A549 (cell line): ENCODE results near the gene KCNK15. TPM values are rescaled to one million over a fixed set of nuclear protein-coding genes. Genes with fewer than 3 reads are reported as not detected.

ENCODE experiments used
- ATAC-seq, 2 experiments: fragments of 200-7000 bp in 1 of 2; fragments of >200 bp in 1 of 2; cut with Nextera tagmentation in 1 of 2; cut with Tn5 transposase in 1 of 2; 3 replicates each; pipeline versions ENCODE4 v1.8.0 to v1.9.1; 2018 to 2020; ENCODE audit warnings: mild to moderate bottlenecking in 1 of 2, moderate library complexity in 1 of 2
- CTCF ChIA-PET: fragments of 300-600 bp; sonication (Branson Sonifier 250); formaldehyde crosslinking; extraction: SDS; loops from one replicate; lab custom pipeline; 2021; ENCODE audit warnings: antibody characterized with exemption, inconsistent platforms; lab: Yijun Ruan, JAX
- POLR2A ChIA-PET: fragments of 350-600 bp; formaldehyde crosslinking; extraction: SDS; loops from one replicate; lab custom pipeline; 2021; ENCODE audit warnings: antibody characterized with exemption, inconsistent platforms; lab: Yijun Ruan, JAX
- DNase-seq, 2 experiments: peaks; one replicate each; pipeline versions ENCODE4 v3.0.0 to v3.0.0-alpha.2; 2011 to 2016; ENCODE audit warnings: low read depth in 1 of 2, low spot score in 1 of 2
- FAIRE-seq: peaks from 2 replicates; lab custom pipeline; 2011; peaks lifted over from hg19 to GRCh38; lab: Jason Lieb, UNC
- H3K27ac ChIP-seq, 2 experiments: fragments of >200 bp; sonication (Bioruptor Twin); formaldehyde crosslinking; 3 replicates each; pipeline ENCODE4 v1.5.1; 2016 to 2017
- H3K4me1 ChIP-seq: fragments of >200 bp; sonication (Bioruptor Twin); formaldehyde crosslinking; 3 replicates; pipeline ENCODE4 v1.6.1; 2016
- H3K4me2 ChIP-seq: fragments of >200 bp; sonication (Bioruptor Twin); formaldehyde crosslinking; 3 replicates; pipeline ENCODE4 v1.6.1; 2016
- H3K4me3 ChIP-seq: fragments of >200 bp; sonication (Bioruptor Twin); formaldehyde crosslinking; 3 replicates; pipeline ENCODE4 v1.5.1; 2016
- H3K9me3 ChIP-seq: fragments of >200 bp; sonication (Bioruptor Twin); formaldehyde crosslinking; 3 replicates; pipeline ENCODE4 v1.6.1; 2016
- CBX2 ChIP-seq: fragments of 200-600 bp; sonication (generic); IDR thresholded peaks from 2 replicates; pipeline ENCODE4 v1.6.1; 2016; ENCODE audit warnings: low read depth, mild to moderate bottlenecking, borderline replicate concordance
- CBX8 ChIP-seq: fragments of 200-600 bp; sonication (generic); IDR thresholded peaks from 2 replicates; pipeline ENCODE4 v1.6.1; 2016
- CTCF ChIP-seq: fragments of >200 bp; sonication (Bioruptor Twin); formaldehyde crosslinking; IDR thresholded peaks from 3 replicates; pipeline ENCODE4 v1.5.1; 2016
- FOSB ChIP-seq: fragments of 250-450 bp; sonication (Bioruptor Pico); IDR thresholded peaks from 2 replicates; pipeline ENCODE4 v1.5.0; 2020; ENCODE audit warnings: mild to moderate bottlenecking, moderate library complexity
- FOSL2 ChIP-seq, 2 experiments: fragments of 450-650 bp in 1 of 2; fragments of >200 bp in 1 of 2; sonication (Bioruptor Twin) in 1 of 2; formaldehyde crosslinking; IDR thresholded peaks; 2 replicates each; pipeline versions ENCODE4 v1.5.0 to v1.6.1; 2016 to 2020; ENCODE audit warnings: mild to moderate bottlenecking in 1 of 2, moderate library complexity in 1 of 2
- HES2 ChIP-seq: fragments of >200 bp; sonication (Bioruptor Twin); formaldehyde crosslinking; IDR thresholded peaks from 2 replicates; pipeline ENCODE4 v1.6.1; 2016
- HOXA7 ChIP-seq: fragments of 250-450 bp; sonication (Bioruptor Pico); IDR thresholded peaks from 2 replicates; pipeline ENCODE4 v1.5.0; 2020; ENCODE audit warnings: mild to moderate bottlenecking, moderate library complexity
- HOXB5 ChIP-seq: fragments of 250-450 bp; sonication (Bioruptor Pico); IDR thresholded peaks from 2 replicates; pipeline ENCODE4 v1.5.0; 2020; ENCODE audit warnings: mild to moderate bottlenecking, moderate library complexity
- JUN ChIP-seq, 2 experiments: fragments of >200 bp; sonication (Bioruptor Twin); formaldehyde crosslinking; IDR thresholded peaks; 2 replicates in 1 of 2; 3 replicates in 1 of 2; pipeline ENCODE4 v1.6.1; 2016 to 2017
- KDM5A ChIP-seq: fragments of 200-600 bp; sonication (generic); IDR thresholded peaks from 2 replicates; pipeline ENCODE4 v1.6.1; 2016; ENCODE audit warnings: antibody characterized with exemption, mild to moderate bottlenecking
- MYC ChIP-seq: IDR thresholded peaks from 2 replicates; pipeline ENCODE4 v1.6.1; 2012; ENCODE audit warnings: mild to moderate bottlenecking, inconsistent platforms, low read length, improper control_type of control experiment, borderline replicate concordance
- NFE2L2 ChIP-seq: fragments of 150-350 bp; conservative IDR thresholded peaks from 2 replicates; pipeline ENCODE4 v1.6.1; 2014; ENCODE audit warnings: low read length
- NR3C1 ChIP-seq: fragments of >200 bp; sonication (Bioruptor Twin); formaldehyde crosslinking; IDR thresholded peaks from 3 replicates; pipeline ENCODE4 v1.6.1; 2017
- PBX3 ChIP-seq: IDR thresholded peaks from 2 replicates; pipeline ENCODE4 v1.6.1; 2012
- RCOR1 ChIP-seq: fragments of 150-350 bp; IDR thresholded peaks from 2 replicates; pipeline ENCODE4 v1.6.1; 2014; ENCODE audit warnings: antibody characterized with exemption, low read length, low read depth
- SREBF2 ChIP-seq: fragments of 450-650 bp; IDR thresholded peaks from 2 replicates; pipeline ENCODE4 v1.6.1; 2014; ENCODE audit warnings: mild to moderate bottlenecking, moderate library complexity
- ZC3H11A ChIP-seq: fragments of 450-650 bp; IDR thresholded peaks from 2 replicates; pipeline ENCODE4 v1.6.1; 2014; ENCODE audit warnings: antibody characterized with exemption, mild to moderate bottlenecking
- ZNF302 ChIP-seq: fragments of 250-450 bp; sonication (Bioruptor Pico); IDR thresholded peaks from 2 replicates; pipeline ENCODE4 v1.9.0; 2021; ENCODE audit warnings: inconsistent platforms, mild to moderate bottlenecking, moderate library complexity
- WGBS: methylation state at CpG from one replicate; pipeline ENCODE4 v1.1.6; 2017; ENCODE audit errors: missing lambda C conversion rate; 5-methylcytosine and 5-hydroxymethylcytosine counted together
- polyA plus RNA-seq, 4 experiments: library from polyadenylated mRNA; depleted of rRNA in 3 of 4; stranded (reverse); fragments of >200 nt; fragmentation: RNase III in 1 of 4; extraction: RNeasy Plus Mini Kit Qiagen cat#74134 plus additional on column Dnase treatment in 1 of 4; gene quantifications; 2 replicates in 3 of 4; 3 replicates in 1 of 4; pipeline ENCODE4 v1.2.3, GENCODE V29; 2011 to 2017

The KCNK15 gene
- polyA plus RNA-seq, 2 of the 4 experiments (the other 2 are of a cell fraction): 0.43 to 0.49 TPM

GRCh38 chr20:44771172-44771535 lies 25.5 kb downstream of the KCNK15 start (continued):
- no peak for TF ChIP-seq MYC
- no peak for TF ChIP-seq CTCF
- no peak for TF ChIP-seq HOXB5
- TF ChIP-seq RCOR1: no peak
- no peak for TF ChIP-seq ZNF302
- no peak for TF ChIP-seq PBX3

GRCh38 chr20:44772636-44773035 lies 27.0 kb downstream of the KCNK15 start:
- CTCF ChIA-PET: interaction anchor here (0.7 to 1.9 kb wide), 4 partner anchors 22 to 61 kb away, joined by 3 to 6 read pairs (median 4); no protein-coding TSS in a partner anchor

GRCh38 chr20:44773070-44773829 lies 27.6 kb downstream of the KCNK15 start:
- Histone ChIP-seq H3K9me3 (no peaks in the 10 kb centered on the region), H3K4me1 (no peaks in the 10 kb centered on the region), H3K4me2 (no peak overlapping the region), H3K4me3 (no peak overlapping the region), H3K27ac (no peak overlapping the region)
- FAIRE-seq (no peak), DNase-seq (no peak), ATAC-seq (no peak)
- POLR2A ChIA-PET: no interaction called here
- TF ChIP-seq NR3C1 (no peak), PBX3 (no peak), KDM5A (no peak), CBX8 (no peak), CBX2 (no peak), JUN (IDR thresholded peaks at IDR 0.05) (no peak), FOSB (no peak), NFE2L2 (no peak), SREBF2 (no peak)
- CTCF ChIA-PET: interaction anchor here (0.7 to 1.1 kb wide), 2 partner anchors 12 to 60 kb away, joined by 3 read pairs; no protein-coding TSS in a partner anchor
- WGBS: 13% methylated on average over 9 of the region's 10 CpGs

More at GRCh38 chr20:44772636-44773035, 27.0 kb downstream of the KCNK15 start:
- WGBS: 48% methylated on average over 8 of the region's 8 CpGs
- no peak for ATAC-seq
- H3K4me1 ChIP-seq: no peaks in the 10 kb centered on the region
- no peak overlapping the region for H3K4me2 ChIP-seq
- FAIRE-seq: no peak
- DNase-seq: no peak
- no peak overlapping the region for H3K4me3 ChIP-seq
- H3K9me3 ChIP-seq: no peaks in the 10 kb centered on the region
- H3K27ac ChIP-seq: no peak overlapping the region
- POLR2A ChIA-PET: no interaction called here
- TF ChIP-seq ZC3H11A (no peak), JUN (IDR thresholded peaks at IDR 0.05) (no peak), HOXB5 (no peak), PBX3 (no peak), HES2 (no peak), HOXA7 (CRISPR knock-in tag) (no peak), FOSL2 (IDR thresholded peaks at IDR 0.05) (no peak), FOSL2 (CRISPR knock-in tag; IDR thresholded peaks at IDR 0.05) (no peak)
